Measurements from ENCODE around the gene AMOTL2. TPM values are rescaled to one million over a fixed set of nuclear protein-coding genes. Genes with fewer than 3 reads are reported as not detected.

Gene AMOTL2
- total and polyA plus RNA-seq, 10 of the 15 experiments (the other 5 are each of a cell fraction or from before 2014, with no cell fraction given): 0.20 to 0.33 TPM; not detected in 8

DNA sequence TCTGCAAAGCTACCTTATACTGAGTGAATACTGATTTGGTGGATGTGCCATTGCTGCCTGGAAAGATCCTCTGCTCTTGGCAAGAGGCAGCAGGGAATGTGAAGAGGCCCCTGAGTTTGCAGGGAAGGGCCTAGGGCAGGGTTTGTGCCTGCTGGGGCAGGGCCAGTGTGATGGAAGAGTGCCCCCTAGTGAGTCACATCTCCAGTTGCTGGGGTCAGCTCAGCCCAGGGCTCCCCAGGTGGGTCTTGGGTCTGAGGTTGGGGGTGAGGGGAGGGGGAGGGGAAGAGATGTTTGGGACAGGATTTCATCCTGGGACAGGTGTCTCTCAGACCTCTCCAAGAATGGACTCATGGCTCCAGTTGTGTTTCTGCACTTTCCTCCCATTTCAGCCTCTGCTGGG lies 4.1 kb upstream of the AMOTL2 start:
- H3K4me3 ChIP-seq: no peak overlapping the region
- intact Hi-C loops (cut with micrococcal nuclease; ENCODE audit: unreplicated experiment) (loop anchor here (10.0 kb wide), 1 partner anchor 164 kb away; no protein-coding TSS in a partner anchor), in situ Hi-C loops (cut with MboI) (no loop called here)
- H4K20me1 ChIP-seq (ENCODE audit: control insufficient read depth, insufficient read depth): no peaks in the 10 kb centered on the region
- no peak for TF ChIP-seq ETV6 (conservative IDR thresholded peaks at IDR 0.05 in 1 of 2, IDR thresholded peaks at IDR 0.05 in 1 of 2; ENCODE audit: borderline replicate concordance in 1 of 2, low read depth in 1 of 2)
- no peak for TF ChIP-seq ZSCAN29 (IDR thresholded peaks at IDR 0.05)
- peak; percentile 22 to 39 (median 28); a peak in 4 of 6 replicates for TF ChIP-seq CTCF (IDR thresholded peaks at IDR 0.05 in 2 of 3, conservative IDR thresholded peaks at IDR 0.05 in 1 of 3; ENCODE audit: control insufficient read depth in 2 of 3, extremely low read depth in 1 of 3, insufficient read depth in 1 of 3, low read depth in 3 of 3, low read length in 3 of 3)
- no peak for TF ChIP-seq RUNX3 (IDR thresholded peaks at IDR 0.05; ENCODE audit: low read length)
- TF ChIP-seq RAD21 (IDR thresholded peaks at IDR 0.05; ENCODE audit: insufficient read depth, low read depth, low read length): 0 out of 2 replicates have a peak, but pooled peaks have one; percentile 18
- TF ChIP-seq SP1 (IDR thresholded peaks at IDR 0.05; ENCODE audit: low read depth, low read length): no peak
- no peaks in the 10 kb centered on the region for H3K79me2 ChIP-seq (ENCODE audit: control insufficient read depth, insufficient read depth, low read length)
- no peak overlapping the region for H3K27ac ChIP-seq (ENCODE audit: control insufficient read depth, insufficient read depth)
- no peak for FAIRE-seq
- RAD21 ChIA-PET (ENCODE audit: unreplicated experiment): no interaction called here
- no peaks in the 10 kb centered on the region; the same call in 1 of the 2 replicates for H3K4me1 ChIP-seq (ENCODE audit: control insufficient read depth, insufficient read depth, low read length)
- H2AFZ ChIP-seq (ENCODE audit: control insufficient read depth, low read depth, low read length): no peak overlapping the region
- SMC1A ChIA-PET (ENCODE audit: uncharacterized antibody, unreplicated experiment): no interaction called here
- no peak for DNase-seq (ENCODE audit: low read depth, low spot score)
- H3K4me2 ChIP-seq (ENCODE audit: control insufficient read depth, insufficient read depth): no peak overlapping the region
- ATAC-seq: peak; percentile 70
- H3K27me3 ChIP-seq (replicated peaks in 1 of 2; ENCODE audit: control insufficient read depth in 2 of 2, insufficient read depth in 2 of 2, low read length in 1 of 2): peaks cover 7 to 15% of the 10 kb centered on the region in 2 experiments; a peak in 3 of 4 replicates
- POLR2A ChIA-PET: no interaction called here
- BruUV-seq (replicated peaks): no TSS peak
- CTCF ChIA-PET: interaction anchor here (0.5 kb wide), 1 partner anchor 175 kb away, joined by 3 read pairs; no protein-coding TSS in a partner anchor
- no peaks in the 10 kb centered on the region for H3K36me3 ChIP-seq (ENCODE audit: control insufficient read depth in 2 of 2, insufficient read depth in 2 of 2, low read length in 1 of 2)
- H3K9me3 ChIP-seq (replicated peaks; ENCODE audit: control insufficient read depth, insufficient read depth, low read length): peaks cover 2% of the 10 kb centered on the region; the same call in 2 of the 3 replicates
- no peak overlapping the region for H3K9ac ChIP-seq (ENCODE audit: control insufficient read depth, insufficient read depth, low read length)
